HAP-1 (cell line): ENCODE measurements around the gene ZBTB3.

Experiments
- DNase-seq, 2 experiments: peaks; one replicate each; pipeline ENCODE4 v3.0.0-alpha.2; 2016 to 2020; ENCODE audit warnings: low spot score in 2 of 2
- H3K27me3 ChIP-seq: fragments of 250-450 bp; sonication (Bioruptor Pico); 2 replicates; pipeline ENCODE4 v1.5.1; 2020; ENCODE audit warnings: low read depth, mild to moderate bottlenecking, moderate library complexity
- H3K36me3 ChIP-seq: fragments of 250-450 bp; sonication (Bioruptor Pico); replicated peaks from 2 replicates; pipeline ENCODE4 v1.5.1; 2020; ENCODE audit warnings: mild to moderate bottlenecking
- H3K4me1 ChIP-seq: fragments of 250-450 bp; sonication (Bioruptor Pico); 2 replicates; pipeline ENCODE4 v1.5.1; 2020; ENCODE audit warnings: mild to moderate bottlenecking
- H3K4me3 ChIP-seq: fragments of 250-450 bp; sonication (Bioruptor Pico); 2 replicates; pipeline ENCODE4 v1.5.1; 2020; ENCODE audit warnings: mild to moderate bottlenecking, moderate library complexity
- H3K9me3 ChIP-seq: fragments of 250-450 bp; sonication (Bioruptor Pico); 2 replicates; pipeline ENCODE4 v1.5.1; 2020; ENCODE audit warnings: mild to moderate bottlenecking, moderate library complexity
- in situ Hi-C: fragments of 300-500 bp; cut with MboI; formaldehyde crosslinking; loops from 3 replicates; pipeline ENCODE4 v1.14.3; 2020; ENCODE audit warnings: low sequenced_read_pairs, inconsistent platforms, mixed read lengths

Gene ZBTB3

DNA sequence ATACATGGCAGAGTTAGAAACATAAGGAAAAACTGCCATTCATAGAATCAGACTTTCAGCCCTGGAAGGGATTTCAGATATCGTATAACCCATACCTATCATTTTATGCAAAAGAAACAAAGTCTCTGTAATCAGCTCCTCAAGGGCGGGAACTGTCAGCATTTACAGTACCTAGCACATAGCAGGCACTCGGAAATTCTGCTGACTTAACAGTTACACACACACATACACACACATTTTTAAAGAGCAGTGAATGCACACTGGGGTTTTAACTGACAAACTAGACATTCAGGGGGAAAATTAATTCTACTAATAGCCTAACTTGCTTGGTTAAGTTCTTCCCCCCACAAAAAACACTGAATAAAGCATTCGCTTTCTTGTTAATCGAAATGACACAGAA lies 37.8 kb downstream of the ZBTB3 start:
- Histone ChIP-seq H3K4me1 (no peaks in the 10 kb centered on the region), H3K27me3 (no peaks in the 10 kb centered on the region), H3K4me3 (no peak overlapping the region), H3K9me3 (no peaks in the 10 kb centered on the region), H3K36me3 (peaks cover 90% of the 10 kb centered on the region)
- DNase-seq = no peak
- in situ Hi-C loops = no loop called here

DNA sequence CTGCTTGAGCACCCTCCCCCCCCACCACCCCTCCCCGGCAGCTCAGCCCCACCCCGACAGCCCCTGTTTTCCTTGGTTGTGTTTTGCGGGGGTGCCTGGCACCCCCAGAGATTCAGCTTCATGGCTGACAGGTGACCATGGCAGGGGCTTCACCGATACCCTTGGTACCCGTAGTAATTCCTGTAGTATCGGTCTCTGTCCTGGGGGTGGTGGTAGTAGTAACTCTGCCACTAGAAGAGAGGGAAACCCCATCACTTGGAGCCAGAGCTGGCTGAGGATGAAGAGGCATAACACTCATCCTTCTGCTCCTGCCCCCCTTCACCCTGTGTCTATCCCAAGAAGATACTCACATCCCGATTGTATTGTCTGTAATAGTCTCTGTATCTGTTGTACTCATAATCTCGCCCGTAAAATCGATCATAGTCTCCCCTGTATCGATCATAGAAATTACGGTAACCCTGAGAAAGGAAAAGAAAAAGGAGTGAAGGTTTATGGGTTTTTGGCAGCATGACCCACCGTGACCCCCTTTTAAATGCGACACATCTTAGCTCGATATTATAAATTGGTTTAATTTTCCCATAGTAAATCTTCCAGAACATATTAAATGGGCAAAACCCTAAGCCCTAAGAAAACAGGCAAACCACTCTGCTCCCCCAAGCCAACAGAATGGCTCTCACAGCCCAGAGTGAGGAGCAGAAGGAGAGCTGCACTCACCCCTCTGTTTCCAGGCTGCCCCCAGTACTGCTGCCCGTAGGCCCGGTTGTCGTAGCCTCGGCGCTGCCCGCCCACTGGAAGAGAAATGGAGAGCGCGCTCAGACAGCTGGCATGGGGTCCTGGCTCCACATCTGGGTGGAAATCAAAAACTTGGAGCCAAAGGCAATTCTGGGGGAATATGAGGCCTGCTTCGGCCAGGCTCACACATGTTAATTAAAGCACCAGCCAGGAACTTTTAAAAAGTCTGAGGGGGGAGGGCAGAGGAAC lies 38.5 kb downstream of the ZBTB3 start:
- no peak for DNase-seq
- Histone ChIP-seq H3K27me3 (no peaks in the 10 kb centered on the region), H3K4me1 (no peaks in the 10 kb centered on the region), H3K9me3 (no peaks in the 10 kb centered on the region), H3K36me3 (peaks cover 93% of the 10 kb centered on the region), H3K4me3 (no peak overlapping the region)
- in situ Hi-C loops = no loop called here

DNA sequence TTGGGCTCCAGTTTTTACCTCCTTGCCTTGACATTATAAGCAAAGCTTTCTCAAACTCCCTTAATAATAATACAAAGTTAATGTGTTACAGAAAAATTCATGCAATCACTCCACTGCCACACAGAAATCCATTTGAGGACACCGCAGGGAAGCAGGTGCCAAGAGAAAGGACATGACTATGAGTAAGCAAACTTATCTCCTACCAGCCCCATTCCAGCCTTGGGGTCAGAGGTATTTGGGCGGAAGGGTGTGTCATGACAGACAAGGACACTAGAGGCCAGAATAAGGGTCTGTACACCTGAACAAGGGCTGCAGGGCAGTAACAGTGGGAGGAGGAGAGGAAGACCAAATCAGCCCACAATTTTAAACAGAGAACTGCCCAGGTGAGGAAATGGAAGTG lies 40.6 kb downstream of the ZBTB3 start:
- in situ Hi-C loops = no loop called here
- H3K27me3 ChIP-seq = no peaks in the 10 kb centered on the region
- no peak overlapping the region for H3K4me3 ChIP-seq
- H3K36me3 ChIP-seq = peaks cover 94% of the 10 kb centered on the region
- DNase-seq = no peak
- H3K4me1 ChIP-seq = no peaks in the 10 kb centered on the region
- H3K9me3 ChIP-seq = no peaks in the 10 kb centered on the region

DNA sequence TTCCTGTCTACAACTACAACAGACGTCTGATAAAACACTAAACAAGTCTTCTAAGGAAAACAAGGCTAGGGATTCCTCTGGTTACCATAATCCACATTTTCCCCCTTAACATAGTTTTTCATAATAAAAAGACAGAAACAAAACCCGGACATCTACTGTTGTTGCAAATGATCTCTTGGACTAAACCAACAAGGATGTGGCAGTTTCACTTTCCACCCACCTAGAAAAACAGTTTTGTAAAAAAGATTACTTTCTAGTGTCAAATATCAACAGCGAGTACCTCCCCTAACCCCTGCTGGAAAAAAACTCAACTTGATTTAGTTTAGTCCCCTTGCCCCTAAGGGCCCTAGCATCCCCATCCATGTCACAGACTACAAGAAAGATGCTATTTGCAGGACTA lies 41.1 kb downstream of the ZBTB3 start:
- Histone ChIP-seq H3K9me3 (no peaks in the 10 kb centered on the region), H3K4me3 (no peak overlapping the region), H3K36me3 (peaks cover 94% of the 10 kb centered on the region), H3K4me1 (no peaks in the 10 kb centered on the region), H3K27me3 (no peaks in the 10 kb centered on the region)
- no peak for DNase-seq
- in situ Hi-C loops = no loop called here

DNA sequence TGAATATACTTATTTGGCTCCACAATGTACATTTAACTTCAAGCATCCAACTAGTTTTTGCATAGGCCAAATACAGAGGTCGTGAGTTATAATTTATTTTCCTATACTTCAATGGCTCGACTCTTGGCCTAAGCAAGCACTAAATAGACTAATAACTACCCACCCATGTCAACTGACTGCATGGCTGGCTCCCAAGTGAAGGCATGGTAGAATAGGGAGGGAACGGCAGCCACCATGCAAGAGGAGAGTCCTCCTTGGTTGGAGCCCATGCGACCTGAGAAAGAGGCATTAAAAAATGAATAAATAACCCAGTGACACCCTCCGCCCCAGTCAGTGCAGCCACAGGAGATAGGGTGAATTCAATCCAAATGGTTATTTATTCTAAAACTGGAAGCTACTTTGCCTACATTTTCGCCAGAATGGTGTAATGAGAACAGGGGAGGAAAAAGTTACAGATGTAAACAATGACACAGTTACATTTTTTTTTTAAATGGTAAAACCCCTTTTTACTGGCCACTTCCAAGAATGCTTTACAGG lies 41.6 kb downstream of the ZBTB3 start:
- Histone ChIP-seq H3K4me1 (no peaks in the 10 kb centered on the region), H3K36me3 (peaks cover 94% of the 10 kb centered on the region), H3K27me3 (no peaks in the 10 kb centered on the region), H3K4me3 (no peak overlapping the region), H3K9me3 (no peaks in the 10 kb centered on the region)
- no peak for DNase-seq
- in situ Hi-C loops = no loop called here

DNA sequence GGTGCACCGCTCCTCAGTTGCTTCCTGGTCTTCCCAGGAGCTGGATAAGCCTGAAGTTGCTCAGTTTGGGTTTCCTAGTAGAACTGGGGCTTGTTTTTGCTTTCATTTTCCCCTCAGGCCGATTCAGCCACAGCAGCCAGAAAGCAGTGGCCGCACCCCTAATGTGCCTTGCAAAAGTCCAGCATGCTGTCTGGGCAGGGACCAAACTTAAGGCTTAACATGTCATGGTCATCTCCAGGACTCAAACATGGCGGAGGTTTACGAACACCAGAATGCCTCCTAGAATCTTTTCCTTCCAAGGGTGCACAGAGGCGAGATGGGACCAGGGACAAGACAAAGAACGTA lies 44.0 kb downstream of the ZBTB3 start:
- H3K4me3 ChIP-seq = no peak overlapping the region
- H3K9me3 ChIP-seq = no peaks in the 10 kb centered on the region
- H3K4me1 ChIP-seq = peaks cover 11% of the 10 kb centered on the region
- no peak for DNase-seq
- H3K27me3 ChIP-seq = no peaks in the 10 kb centered on the region
- in situ Hi-C loops = no loop called here
- peaks cover 85% of the 10 kb centered on the region for H3K36me3 ChIP-seq

DNA sequence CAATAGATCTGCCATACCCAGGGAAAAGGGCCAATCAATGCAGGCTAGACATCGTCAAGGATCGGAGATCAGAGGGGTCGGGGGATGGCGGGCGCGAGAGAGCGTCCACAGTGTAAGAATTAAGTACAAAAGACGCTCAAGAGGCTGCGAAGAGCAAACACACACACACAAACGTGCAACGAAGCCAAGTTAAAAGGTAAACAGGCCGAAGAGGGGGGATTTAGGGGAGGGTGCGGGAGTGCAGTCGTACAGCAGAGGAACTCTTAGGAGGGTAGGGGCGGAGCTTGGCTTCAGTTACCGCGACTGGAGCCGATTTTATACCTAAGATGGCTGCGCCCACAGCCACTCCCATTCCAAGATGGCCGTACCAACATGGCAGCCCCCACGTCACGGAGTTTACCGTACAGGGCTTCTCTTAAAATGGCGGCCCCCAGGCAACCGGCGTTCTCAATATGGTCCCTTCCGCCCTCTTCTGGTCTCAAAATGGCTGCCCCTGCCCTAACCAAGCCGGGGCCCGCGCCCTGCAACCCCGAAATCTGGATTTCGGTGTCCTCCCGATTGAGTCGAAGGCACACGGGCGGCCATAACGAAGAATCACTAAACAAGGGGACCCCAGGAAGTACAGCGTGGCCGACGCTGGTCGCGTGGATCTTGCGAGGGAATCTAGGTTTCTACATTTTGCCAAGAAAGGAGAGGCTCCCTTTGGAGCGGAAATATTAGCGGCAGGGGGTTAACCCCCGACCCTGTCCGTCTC lies 44.5 kb downstream of the ZBTB3 start:
- Histone ChIP-seq H3K27me3 (no peaks in the 10 kb centered on the region), H3K9me3 (no peaks in the 10 kb centered on the region), H3K36me3 (peaks cover 85% of the 10 kb centered on the region), H3K4me1 (peaks cover 11% of the 10 kb centered on the region), H3K4me3 (no peak overlapping the region)
- no peak for DNase-seq
- in situ Hi-C loops = no loop called here

- Histone ChIP-seq H3K27me3 (no peaks in the 10 kb centered on the region), H3K4me1 (peaks cover 11% of the 10 kb centered on the region), H3K9me3 (no peaks in the 10 kb centered on the region), H3K4me3 (no peak overlapping the region), H3K36me3 (peaks cover 81% of the 10 kb centered on the region)
- DNase-seq = no peak
- in situ Hi-C loops = no loop called here
These were observed 45.2 kb downstream of the ZBTB3 start for GRCh38 chr11:62708793-62709192.

DNA sequence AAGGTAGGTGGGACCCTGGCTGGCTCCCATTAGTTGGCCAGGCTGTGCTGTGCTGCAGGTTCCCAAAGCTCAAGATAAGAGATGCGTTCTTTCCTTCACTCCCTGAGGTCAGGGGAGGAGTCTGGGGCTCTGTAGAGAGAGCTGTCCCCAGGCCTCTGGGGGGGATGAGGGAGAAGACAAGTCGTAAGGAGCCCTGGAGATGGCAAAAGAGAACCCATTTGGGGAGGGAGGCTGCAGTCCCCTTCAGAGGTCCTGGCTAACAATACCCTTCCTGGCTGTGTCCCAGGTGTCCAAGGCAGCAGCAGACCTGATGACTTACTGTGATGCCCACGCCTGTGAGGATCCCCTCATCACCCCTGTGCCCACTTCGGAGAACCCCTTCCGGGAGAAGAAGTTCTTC lies 45.6 kb downstream of the ZBTB3 start:
- Histone ChIP-seq H3K4me1 (peaks cover 11% of the 10 kb centered on the region), H3K36me3 (peaks cover 81% of the 10 kb centered on the region), H3K9me3 (no peaks in the 10 kb centered on the region), H3K27me3 (no peaks in the 10 kb centered on the region), H3K4me3 (no peak overlapping the region)
- no peak for DNase-seq
- in situ Hi-C loops = no loop called here

DNA sequence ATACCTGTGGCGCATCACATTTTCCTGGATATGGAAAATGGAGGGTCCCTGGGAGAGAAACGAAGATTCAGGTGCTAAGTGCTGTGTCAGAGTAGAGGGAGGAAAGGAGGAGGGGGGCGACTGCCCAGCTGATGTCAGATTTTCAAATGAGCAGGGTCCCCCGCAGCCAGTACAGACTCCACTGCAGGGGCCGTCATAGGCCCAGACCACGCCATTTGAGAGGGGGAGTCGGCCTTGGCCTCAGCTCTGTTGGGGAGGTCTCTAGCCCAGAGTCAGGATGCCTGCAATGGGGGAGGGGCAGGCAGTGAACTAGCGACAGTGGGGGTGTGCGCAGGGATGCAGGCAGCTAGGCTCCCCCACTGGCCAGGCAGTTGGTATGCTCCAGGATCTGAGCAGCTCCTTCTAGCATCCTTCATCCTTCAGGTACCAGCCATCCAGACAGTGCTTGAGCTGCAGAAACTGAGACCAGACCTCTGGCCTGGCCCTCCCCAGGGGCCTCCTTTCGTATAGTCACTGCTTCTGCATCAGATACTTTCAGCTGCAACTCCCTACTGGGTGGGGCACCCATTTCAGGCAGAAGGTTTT lies 46.6 kb downstream of the ZBTB3 start, which contains the start of the genes BSCL2 and GNG3:
TSS of gene BSCL2 (minus strand) at position 148 of the 585 bp plus-strand sequence. CDS start 229 bp downstream, outside the sequence.
TSS of gene GNG3 (plus strand) at position 400 of the 585 bp plus-strand sequence. CDS start 620 bp downstream, outside the sequence.
- in situ Hi-C loops = no loop called here
- H3K9me3 ChIP-seq = no peaks in the 10 kb centered on the region
- DNase-seq = peak in 1 of 2 experiments; percentile 51
- H3K36me3 ChIP-seq = peaks cover 73% of the 10 kb centered on the region
- H3K4me1 ChIP-seq = peaks cover 11% of the 10 kb centered on the region
- peak within 1 kb of the TSS; percentile 68 for H3K4me3 ChIP-seq
- H3K27me3 ChIP-seq = no peaks in the 10 kb centered on the region

DNA sequence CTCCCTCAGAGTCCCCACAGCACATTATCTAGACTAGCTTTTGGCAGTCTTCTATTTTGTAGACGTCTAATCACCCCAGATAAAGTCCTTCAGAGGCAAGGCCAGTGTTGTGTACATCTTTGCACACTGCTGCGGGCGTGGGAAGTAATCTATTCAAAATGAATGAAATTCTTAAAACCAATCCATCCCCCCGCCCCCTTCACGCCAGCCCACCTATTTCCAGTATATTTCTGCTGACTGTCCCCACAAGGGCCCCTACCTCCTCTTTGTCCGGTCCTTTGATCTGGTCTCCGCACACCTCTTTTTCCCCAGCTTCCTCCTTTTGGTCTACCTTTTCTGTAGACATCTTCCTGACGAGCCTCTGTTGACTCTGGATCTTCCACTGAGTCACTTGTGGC lies 47.1 kb downstream of the ZBTB3 start:
- Histone ChIP-seq H3K9me3 (no peaks in the 10 kb centered on the region), H3K27me3 (no peaks in the 10 kb centered on the region), H3K4me3 (no peak overlapping the region), H3K36me3 (peaks cover 73% of the 10 kb centered on the region), H3K4me1 (peaks cover 11% of the 10 kb centered on the region)
- in situ Hi-C loops = no loop called here
- no peak for DNase-seq

- DNase-seq = peak; percentile 84 to 94
- Histone ChIP-seq H3K27me3 (no peaks in the 10 kb centered on the region), H3K36me3 (peaks cover 73% of the 10 kb centered on the region), H3K9me3 (no peaks in the 10 kb centered on the region), H3K4me1 (peaks cover 11% of the 10 kb centered on the region), H3K4me3 (peak overlapping the region; percentile 68)
- in situ Hi-C loops = no loop called here
These were observed 47.8 kb downstream of the ZBTB3 start for GRCh38 chr11:62705880-62706849.

GRCh38 chr11:62705413-62705812 lies 48.5 kb downstream of the ZBTB3 start:
- peaks cover 11% of the 10 kb centered on the region for H3K4me1 ChIP-seq
- peak overlapping the region; percentile 68 for H3K4me3 ChIP-seq
- H3K36me3 ChIP-seq = peaks cover 73% of the 10 kb centered on the region
- in situ Hi-C loops = no loop called here
- no peaks in the 10 kb centered on the region for H3K9me3 ChIP-seq
- H3K27me3 ChIP-seq = no peaks in the 10 kb centered on the region
- DNase-seq = no peak
